Ovary (tissue), 9 donors: ENCODE measurements around the gene LHX3. TPM values are rescaled to one million over a fixed set of nuclear protein-coding genes. Genes with fewer than 3 reads are reported as not detected.

Experiments
- DNase-seq, 5 donors: peaks; one replicate each; pipeline ENCODE4 v3.0.0-alpha.2; 2019 to 2020
- H3K27ac ChIP-seq, 2 donors: fragments of 200-600 bp; one replicate each; pipeline versions ENCODE4 v1.5.1 to v1.8.0; 2019 to 2022
- H3K27me3 ChIP-seq: fragments of 200-600 bp; one replicate; pipeline ENCODE4 v1.8.0; 2022
- H3K36me3 ChIP-seq: fragments of 200-600 bp; sonication (generic); one replicate; pipeline ENCODE4 v1.5.1; 2019
- H3K4me1 ChIP-seq: one replicate; pipeline ENCODE4 v1.8.1; 2013; ENCODE audit warnings: mild to moderate bottlenecking, moderate library complexity; ENCODE audit not compliant: insufficient read depth
- H3K4me3 ChIP-seq: fragments of 200-600 bp; sonication (generic); one replicate; pipeline ENCODE4 v1.5.1; 2017
- H3K9me3 ChIP-seq, 2 donors: fragments of 200-600 bp in 1 of 2; sonication (generic) in 1 of 2; one replicate each; pipeline versions ENCODE4 v1.5.1 to v1.8.1; 2013 to 2019; ENCODE audit warnings: mild to moderate bottlenecking in 1 of 2, moderate library complexity in 1 of 2
- CTCF ChIP-seq, 3 donors: fragments of 450-650 bp in 2 of 3; fragments of 200-600 bp in 1 of 3; IDR thresholded peaks; one replicate each; pipeline versions ENCODE4 v1.5.1 to v1.8.0; 2016 to 2022; ENCODE audit warnings: antibody characterized with exemption in 3 of 3, mild to moderate bottlenecking in 1 of 3
- EP300 ChIP-seq: sonication (generic); formaldehyde crosslinking; IDR thresholded peaks from one replicate; pipeline ENCODE4 v1.6.1; 2017; ENCODE audit warnings: antibody characterized with exemption
- POLR2A ChIP-seq: fragments of 450-650 bp; IDR thresholded peaks from one replicate; pipeline ENCODE4 v1.6.1; 2017; ENCODE audit warnings: antibody characterized with exemption, mild to moderate bottlenecking, moderate library complexity
- WGBS, 3 donors: extraction: QIAGEN DNeasy Blood & Tissue Kit in 1 of 3; methylation state at CpG; one replicate each; pipeline versions ENCODE4 v1.1.5 to v1.1.7; 2013 to 2017; 5-methylcytosine and 5-hydroxymethylcytosine counted together
- intact Hi-C, 4 donors: fragments of 100-400 bp; cut with DNase I; formaldehyde crosslinking; loops; one replicate each; pipeline versions ENCODE4 v1.11.0 to v1.15.1; 2022 to 2023
- polyA plus RNA-seq, 2 donors: library from polyadenylated mRNA; stranded (reverse); fragments of 200-250 nt in 1 of 2; fragments of 350-450 nt in 1 of 2; fragmentation: Illumina TruSeq in 1 of 2; extraction: RNeasy Lipid Tissue Mini Kit (QIAGEN cat#74804) in 1 of 2; gene quantifications; one replicate each; pipeline ENCODE4 v1.2.3, GENCODE V29; 2013 to 2014
- total RNA-seq, 7 donors: library from RNA; depleted of rRNA in 2 of 7; stranded (reverse); fragments of >200 nt in 2 of 7; fragmentation: NEBNext Ultra II Directional in 3 of 7; extraction: Animal tissue kit (Norgen Biotek cat#: 25700) in 3 of 7; gene quantifications; one replicate each; pipeline versions ENCODE4 v1.1.0 to v1.2.4, GENCODE V29; 2016 to 2023
- donor health status: DM: no; HTN: no; CAD: no; lungs with moderate emphysema.
- donor health status: DM: no; HTN: no; CAD: no.
- donor health status: Bipolar disorder and iron deficiency.
- donor health status: DM: yes; HTN: yes; CAD: no.
- donor health status: DM: no; HTN: no; CAD: no.
- donor health status: DM: yes; HTN: yes; CAD: no.

Gene LHX3
- total and polyA plus RNA-seq, 9 donors: not detected

- H3K36me3 ChIP-seq: no peaks in the 10 kb centered on the region
- H3K9me3 ChIP-seq: no peaks in the 10 kb centered on the region
- TF ChIP-seq CTCF (IDR thresholded peaks at IDR 0.05) (no peak), POLR2A (no peak), EP300 (no peak)
- intact Hi-C loops: no loop called here
- H3K4me3 ChIP-seq: no peak overlapping the region
- no peaks in the 10 kb centered on the region for H3K4me1 ChIP-seq
- H3K27ac ChIP-seq: no peak overlapping the region
- no peaks in the 10 kb centered on the region for H3K27me3 ChIP-seq
- DNase-seq: no peak
- 18 to 20% (median 19%) methylated on average over 42 of the region's 42 CpGs for WGBS, 3 donors
Observed at GRCh38 chr9:136156209-136157120, 48.5 kb downstream of the LHX3 start.

GRCh38 chr9:136155576-136155975 is 49.4 kb downstream of the LHX3 start:
- DNase-seq: no peak
- Histone ChIP-seq H3K27ac (no peak overlapping the region), H3K27me3 (no peaks in the 10 kb centered on the region), H3K36me3 (no peaks in the 10 kb centered on the region), H3K4me1 (no peaks in the 10 kb centered on the region), H3K9me3 (no peaks in the 10 kb centered on the region), H3K4me3 (no peak overlapping the region)
- WGBS, 3 donors: 70 to 75% (median 71%) methylated on average over 17 of the region's 17 CpGs
- TF ChIP-seq POLR2A: no peak
- no peak for TF ChIP-seq EP300
- no peak for TF ChIP-seq CTCF (IDR thresholded peaks at IDR 0.05)
- intact Hi-C loops: no loop called here

GRCh38 chr9:136154943-136155342 is 50.0 kb downstream of the LHX3 start:
- H3K27me3 ChIP-seq: no peaks in the 10 kb centered on the region

More at GRCh38 chr9:136154943-136155342, 50.0 kb downstream of the LHX3 start:
- Histone ChIP-seq H3K4me3 (no peak overlapping the region), H3K36me3 (no peaks in the 10 kb centered on the region), H3K27ac (no peak overlapping the region), H3K4me1 (no peaks in the 10 kb centered on the region), H3K9me3 (no peaks in the 10 kb centered on the region)
- 82 to 88% (median 85%) methylated on average over 14 of the region's 14 CpGs for WGBS, 3 donors
- TF ChIP-seq EP300 (no peak), POLR2A (no peak), CTCF (IDR thresholded peaks at IDR 0.05) (no peak)
- intact Hi-C loops: no loop called here
- no peak for DNase-seq
